VCaP (cell line): ENCODE measurements around the gene CES3.

Experiments
- H3K27ac ChIP-seq: fragments of 450-650 bp; 2 replicates; pipeline ENCODE4 v1.5.1; 2017
- TF ChIP-seq, protein P1 (sequence below): fragments of 450-650 bp; conservative IDR thresholded peaks from 2 replicates; pipeline ENCODE4 v1.5.1; 2017; ENCODE audit warnings: mild to moderate bottlenecking, moderate library complexity

The CES3 gene

DNA sequence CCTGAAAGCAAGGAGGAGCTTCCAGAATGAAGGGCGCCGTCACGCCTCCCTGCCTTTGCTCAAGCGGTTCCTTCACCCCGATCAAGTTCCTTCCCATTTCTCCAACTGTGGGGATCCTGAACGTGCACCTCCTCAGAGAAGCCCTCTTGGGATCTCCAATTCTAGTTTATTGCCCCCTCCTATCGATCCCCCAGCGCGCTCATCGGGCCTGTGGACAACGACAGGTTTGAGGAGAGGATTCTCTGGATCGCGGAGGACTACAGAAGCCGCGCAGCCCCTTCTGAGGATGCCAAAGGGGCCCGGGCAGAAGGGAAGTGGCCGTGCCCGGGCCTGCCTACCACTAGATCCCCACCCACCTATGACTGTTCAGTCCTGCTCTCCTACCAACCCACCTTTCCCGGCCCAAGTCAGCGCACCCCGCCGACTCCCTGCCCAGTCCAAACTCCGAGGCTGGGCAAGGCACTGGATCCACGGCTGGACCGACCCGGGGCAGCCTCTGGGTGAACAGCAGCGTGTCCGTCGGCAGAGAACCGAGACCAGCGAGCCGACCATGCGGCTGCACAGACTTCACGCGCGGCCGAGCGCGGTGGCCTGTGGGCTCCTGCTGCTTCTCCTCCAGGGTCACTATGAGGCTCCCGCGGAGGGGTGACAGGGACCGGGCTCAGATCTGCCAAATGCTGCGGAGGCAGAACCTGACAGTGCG lies 12.8 kb upstream of the CES3 start:
- TF ChIP-seq, protein P1, sequence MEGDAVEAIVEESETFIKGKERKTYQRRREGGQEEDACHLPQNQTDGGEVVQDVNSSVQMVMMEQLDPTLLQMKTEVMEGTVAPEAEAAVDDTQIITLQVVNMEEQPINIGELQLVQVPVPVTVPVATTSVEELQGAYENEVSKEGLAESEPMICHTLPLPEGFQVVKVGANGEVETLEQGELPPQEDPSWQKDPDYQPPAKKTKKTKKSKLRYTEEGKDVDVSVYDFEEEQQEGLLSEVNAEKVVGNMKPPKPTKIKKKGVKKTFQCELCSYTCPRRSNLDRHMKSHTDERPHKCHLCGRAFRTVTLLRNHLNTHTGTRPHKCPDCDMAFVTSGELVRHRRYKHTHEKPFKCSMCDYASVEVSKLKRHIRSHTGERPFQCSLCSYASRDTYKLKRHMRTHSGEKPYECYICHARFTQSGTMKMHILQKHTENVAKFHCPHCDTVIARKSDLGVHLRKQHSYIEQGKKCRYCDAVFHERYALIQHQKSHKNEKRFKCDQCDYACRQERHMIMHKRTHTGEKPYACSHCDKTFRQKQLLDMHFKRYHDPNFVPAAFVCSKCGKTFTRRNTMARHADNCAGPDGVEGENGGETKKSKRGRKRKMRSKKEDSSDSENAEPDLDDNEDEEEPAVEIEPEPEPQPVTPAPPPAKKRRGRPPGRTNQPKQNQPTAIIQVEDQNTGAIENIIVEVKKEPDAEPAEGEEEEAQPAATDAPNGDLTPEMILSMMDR: no peak
- no peak overlapping the region for H3K27ac ChIP-seq

DNA sequence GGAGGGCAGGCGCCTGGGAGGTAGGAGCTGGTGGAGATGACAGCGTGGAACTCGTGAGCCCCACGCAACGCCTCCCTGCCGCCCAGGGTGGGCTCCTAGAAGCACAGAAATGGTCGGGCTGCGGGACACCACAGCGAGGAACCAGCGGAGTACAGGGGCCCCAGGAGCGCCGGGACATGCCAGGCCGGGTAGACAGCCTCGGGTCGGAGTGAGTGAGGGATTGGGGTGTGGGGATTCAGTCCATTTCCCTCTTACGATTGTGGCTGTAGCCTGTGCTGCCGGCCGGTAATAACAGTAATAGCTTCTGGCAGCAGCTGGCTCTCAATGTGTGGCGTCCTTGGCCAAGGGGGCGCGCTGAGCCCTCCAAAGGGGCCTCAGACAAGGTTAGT lies 12.2 kb upstream of the CES3 start:
- TF ChIP-seq, protein P1: no peak
- no peak overlapping the region for H3K27ac ChIP-seq

DNA sequence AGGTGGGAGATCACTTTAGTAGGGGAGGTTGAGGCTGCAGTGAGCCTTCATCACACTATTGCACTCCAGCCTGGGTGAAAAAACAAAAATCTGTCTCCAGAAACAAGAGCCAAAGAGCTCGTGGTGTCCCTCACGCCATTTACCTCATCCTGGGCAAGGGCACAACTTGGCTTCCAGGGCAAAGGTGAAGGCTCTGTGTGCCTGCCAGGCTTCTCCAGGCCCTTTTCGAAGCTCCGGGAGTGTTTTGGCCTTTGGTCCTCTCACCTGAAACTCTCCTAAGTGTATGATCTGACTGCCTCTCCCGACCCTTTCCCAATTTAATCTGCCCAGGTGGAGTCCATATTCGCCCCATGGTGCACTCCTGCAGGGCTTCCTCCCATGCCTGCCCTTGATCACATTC lies 11.6 kb upstream of the CES3 start:
- TF ChIP-seq, protein P1: no peak
- H3K27ac ChIP-seq: no peak overlapping the region

DNA sequence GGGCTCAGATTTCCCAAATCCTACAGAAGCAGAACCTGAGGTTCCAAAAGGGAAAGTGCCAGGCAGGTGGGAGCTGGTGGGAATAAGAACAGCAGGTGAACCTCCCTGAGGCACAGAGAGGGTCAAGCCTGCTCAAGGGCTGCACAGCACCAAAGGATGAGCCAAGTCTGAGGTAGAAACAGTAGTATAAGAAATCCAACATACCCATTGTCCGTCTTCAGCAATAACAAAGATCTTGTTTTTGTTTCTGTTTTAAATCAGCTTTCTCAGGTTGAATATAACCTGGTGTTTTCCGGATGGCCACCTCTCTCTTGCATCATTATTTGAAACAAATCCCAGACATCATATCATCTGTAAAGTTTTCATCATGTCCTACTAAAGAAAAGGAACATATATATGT lies 10.6 kb upstream of the CES3 start:
- TF ChIP-seq, protein P1: no peak
- no peak overlapping the region for H3K27ac ChIP-seq

DNA sequence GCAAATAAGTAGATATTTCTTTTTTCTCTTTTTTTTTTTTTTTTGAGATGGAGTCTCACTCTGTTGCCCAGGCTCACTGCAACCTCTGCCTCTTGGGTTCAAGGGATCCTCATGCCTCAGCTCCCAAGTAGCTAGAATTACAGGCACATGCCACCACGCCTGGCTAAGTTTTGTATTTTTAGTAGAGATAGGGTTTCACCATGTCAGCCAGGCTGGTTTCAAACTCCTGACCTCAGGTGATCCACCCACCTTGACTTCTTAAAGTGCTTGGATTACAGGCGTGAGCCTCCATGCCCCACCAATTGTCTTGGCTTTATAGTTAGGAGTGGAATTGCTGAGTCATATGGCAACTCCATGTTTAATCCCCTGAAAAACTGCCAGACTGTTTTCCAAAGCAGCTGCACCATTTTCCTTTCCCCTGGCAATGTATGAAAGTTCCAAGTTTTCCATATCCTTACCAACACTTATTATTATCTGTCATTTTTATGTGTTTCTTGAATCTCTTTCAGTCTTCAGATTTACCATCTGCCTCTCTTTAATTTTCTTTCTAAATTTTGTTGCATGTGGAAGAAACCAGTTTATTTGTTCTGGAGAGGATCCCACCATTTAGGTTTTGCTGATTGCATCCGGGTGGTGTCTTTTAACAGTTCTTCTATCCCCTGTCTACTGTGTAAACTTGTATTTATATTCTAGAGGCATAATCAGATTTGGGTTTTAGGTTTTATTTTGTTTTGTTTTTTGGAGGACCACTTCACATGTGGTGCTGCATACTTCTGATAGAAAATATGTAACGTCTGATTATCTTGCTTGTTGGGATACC lies 9.9 kb upstream of the CES3 start:
- TF ChIP-seq, protein P1: no peak
- no peak overlapping the region for H3K27ac ChIP-seq

DNA sequence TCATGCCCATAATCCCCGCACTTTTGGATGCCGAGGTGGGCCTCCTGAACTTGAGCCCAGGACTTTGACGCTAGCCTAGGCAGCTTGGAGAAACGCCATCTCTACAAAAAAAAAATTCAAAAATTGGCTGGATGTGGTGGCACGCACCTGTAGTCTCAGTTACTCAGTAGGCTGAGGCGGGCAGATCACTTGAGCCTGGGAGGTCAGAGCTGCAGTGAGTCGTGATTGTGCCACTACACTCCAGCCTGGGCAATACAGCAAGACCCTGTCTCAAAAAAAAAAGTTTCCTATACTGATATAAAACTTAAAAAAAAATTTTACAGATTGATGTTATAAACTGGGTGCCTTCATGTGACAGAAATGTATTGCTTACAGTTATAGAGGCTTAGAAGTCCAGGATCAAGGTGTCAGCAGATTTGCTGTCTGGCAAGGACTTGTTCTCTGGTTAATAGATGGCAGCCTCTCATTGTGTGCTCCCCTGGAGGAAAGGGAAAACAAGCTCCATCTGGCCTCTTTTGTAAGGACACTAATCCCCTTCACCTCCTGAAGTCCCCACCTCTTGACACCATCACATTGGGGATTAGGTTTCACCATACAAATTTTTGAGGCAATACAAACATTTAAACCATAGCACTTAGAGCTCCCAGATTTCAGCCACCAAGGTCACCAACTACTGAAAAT lies 8.5 kb upstream of the CES3 start:
- no peak overlapping the region for H3K27ac ChIP-seq
- TF ChIP-seq, protein P1: no peak

DNA sequence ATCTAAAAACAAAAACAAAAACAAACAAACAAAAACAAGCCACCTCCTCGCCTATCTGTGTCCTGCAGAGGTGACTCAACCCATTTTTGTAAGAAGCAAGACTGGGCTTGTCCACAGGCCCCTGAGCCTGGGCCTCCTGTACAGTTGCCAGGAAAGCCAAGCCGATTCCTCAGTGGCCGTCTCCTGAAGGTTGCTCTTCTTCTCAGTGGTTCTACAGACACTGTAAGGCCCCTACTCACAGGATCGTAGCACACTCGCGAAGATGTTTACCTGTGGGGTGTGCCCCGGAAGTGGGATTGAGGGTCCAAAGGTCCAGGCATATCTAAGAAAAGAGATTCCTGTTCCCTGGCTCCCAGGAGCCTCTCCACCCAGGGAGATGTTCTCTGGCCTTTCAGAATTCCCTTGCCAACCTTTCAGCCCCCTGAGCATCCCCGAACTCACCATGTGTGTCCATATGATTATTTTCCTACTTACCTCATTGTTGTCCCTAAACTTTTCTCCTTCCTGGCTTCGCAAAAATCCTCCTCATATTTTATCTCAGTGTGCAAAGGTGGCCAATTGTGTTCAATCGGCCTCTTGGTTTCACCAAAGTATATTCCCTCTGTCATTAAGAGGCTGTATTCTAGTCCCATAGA lies 7.5 kb upstream of the CES3 start:
- no peak overlapping the region for H3K27ac ChIP-seq
- TF ChIP-seq, protein P1: no peak
